ENCODE data around the gene TMEM260.

Gene TMEM260

GRCh38 chr14:56632195-56632594 lies 52.6 kb downstream of the TMEM260 start:
- in situ Hi-C loops (cut with HindIII; ENCODE audit: low pct_ligation_motif_present, low sequenced_read_pairs) = no loop called here
- no peak for TF ChIP-seq CTCF (IDR thresholded peaks at IDR 0.05; ENCODE audit: low read depth, low read length, missing control alignments)
- no peak for DNase-seq
- H3K4me3 ChIP-seq (ENCODE audit: low read depth, low read length) = no peak overlapping the region
- peaks cover 13% of the 10 kb centered on the region for H3K36me3 ChIP-seq (replicated peaks)
- H3K27ac ChIP-seq = no peak overlapping the region
- no peaks in the 10 kb centered on the region for H3K27me3 ChIP-seq (replicated peaks)

DNA sequence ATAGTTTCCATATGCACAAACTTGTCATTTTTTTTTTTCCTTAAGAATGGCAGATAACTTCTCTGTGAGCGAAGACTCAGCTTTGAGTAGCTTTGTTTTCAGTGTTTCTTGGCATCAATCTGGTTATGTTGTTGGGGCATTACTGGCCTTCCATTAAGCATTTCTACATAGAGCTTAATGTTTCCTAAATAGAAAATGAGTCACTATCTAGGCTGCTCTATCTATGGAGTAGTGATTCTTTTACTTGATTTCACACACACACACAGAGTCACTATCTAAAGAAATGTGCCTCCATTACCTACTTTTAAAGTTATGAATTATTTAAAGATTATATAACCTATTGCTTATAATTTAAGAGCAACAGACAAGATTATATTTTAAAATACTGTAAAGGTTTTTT lies 53.9 kb downstream of the TMEM260 start:
- Histone ChIP-seq H3K4me3 (ENCODE audit: low read depth, low read length) (no peak overlapping the region), H3K36me3 (replicated peaks) (peaks cover 16% of the 10 kb centered on the region), H3K27me3 (replicated peaks) (no peaks in the 10 kb centered on the region), H3K27ac (no peak overlapping the region)
- TF ChIP-seq CTCF (IDR thresholded peaks at IDR 0.05; ENCODE audit: low read depth, low read length, missing control alignments) = no peak
- no peak for DNase-seq
- in situ Hi-C loops (cut with HindIII; ENCODE audit: low pct_ligation_motif_present, low sequenced_read_pairs) = no loop called here

DNA sequence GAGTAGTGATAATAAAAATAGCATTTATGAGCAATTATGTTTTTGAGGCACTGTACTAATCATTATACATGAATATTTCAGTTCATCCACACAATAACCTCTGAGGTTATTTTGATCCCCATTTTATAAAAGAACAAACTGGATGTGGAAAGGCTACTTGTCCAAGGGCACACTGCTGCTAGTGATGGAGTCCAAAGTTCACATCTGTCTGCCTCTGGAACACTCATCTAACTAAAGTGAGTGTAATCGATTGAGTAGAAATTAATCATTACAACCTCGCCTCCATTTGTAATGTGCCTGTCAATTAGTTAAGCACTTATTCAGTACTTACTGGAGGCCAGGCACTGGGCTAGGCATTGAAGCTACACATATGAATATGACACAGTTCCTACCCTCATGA lies 55.4 kb downstream of the TMEM260 start:
- in situ Hi-C loops (cut with HindIII; ENCODE audit: low pct_ligation_motif_present, low sequenced_read_pairs) = no loop called here
- Histone ChIP-seq H3K4me3 (ENCODE audit: low read depth, low read length) (no peak overlapping the region), H3K36me3 (replicated peaks) (peaks cover 21% of the 10 kb centered on the region), H3K27ac (no peak overlapping the region), H3K27me3 (replicated peaks) (no peaks in the 10 kb centered on the region)
- no peak for DNase-seq
- no peak for TF ChIP-seq CTCF (IDR thresholded peaks at IDR 0.05; ENCODE audit: low read depth, low read length, missing control alignments)

- Histone ChIP-seq H3K36me3 (replicated peaks) (no peaks in the 10 kb centered on the region), H3K27ac (no peak overlapping the region), H3K27me3 (replicated peaks) (no peaks in the 10 kb centered on the region), H3K4me3 (ENCODE audit: low read depth, low read length) (no peak overlapping the region)
- no peak for TF ChIP-seq CTCF (IDR thresholded peaks at IDR 0.05; ENCODE audit: low read depth, low read length, missing control alignments)
- no peak for DNase-seq
- in situ Hi-C loops (cut with HindIII; ENCODE audit: low pct_ligation_motif_present, low sequenced_read_pairs) = no loop called here
Measured at GRCh38 chr14:56647493-56647892, 67.9 kb downstream of the TMEM260 start.

DNA sequence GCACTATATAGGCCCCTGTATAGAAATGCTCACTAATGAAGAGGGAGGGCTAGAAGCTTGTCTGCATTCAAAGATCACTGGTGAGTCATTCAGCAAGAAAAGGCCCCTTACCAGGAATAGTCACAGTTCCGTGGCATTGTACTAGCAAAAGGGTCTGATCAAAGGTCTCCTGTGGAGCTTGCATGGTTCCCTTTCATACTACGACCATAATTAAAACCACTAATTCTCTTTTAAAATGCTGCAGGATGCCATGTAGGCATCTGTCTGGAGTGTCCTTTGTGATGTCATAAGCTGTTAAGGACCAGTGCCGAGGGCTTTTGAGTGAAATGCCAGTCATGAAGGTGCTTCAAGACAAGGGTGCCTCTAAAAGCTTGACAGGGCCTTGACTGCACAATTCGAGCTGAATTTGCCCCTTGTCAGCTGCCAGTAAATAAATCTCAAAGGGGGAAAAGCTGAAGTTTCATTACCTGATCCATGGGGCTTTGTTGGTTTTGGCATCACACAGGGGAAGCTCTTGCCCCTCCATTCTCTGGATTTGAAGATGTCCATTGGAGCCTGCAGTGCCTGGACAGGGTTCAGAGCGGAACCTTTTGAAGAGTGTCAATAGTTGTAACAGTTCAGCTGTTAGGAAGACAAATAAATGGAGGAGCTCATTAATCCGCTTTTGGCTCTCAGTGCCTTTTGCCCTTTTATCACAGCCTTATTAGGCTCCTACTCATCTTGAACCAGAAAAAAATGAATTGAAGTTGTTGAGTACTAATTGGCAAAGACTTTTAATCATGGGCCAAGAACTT lies 69.1 kb downstream of the TMEM260 start:
- Histone ChIP-seq H3K27ac (no peak overlapping the region), H3K4me3 (ENCODE audit: low read depth, low read length) (no peak overlapping the region), H3K36me3 (replicated peaks) (no peaks in the 10 kb centered on the region), H3K27me3 (replicated peaks) (no peaks in the 10 kb centered on the region)
- no peak for TF ChIP-seq CTCF (IDR thresholded peaks at IDR 0.05; ENCODE audit: low read depth, low read length, missing control alignments)
- in situ Hi-C loops (cut with HindIII; ENCODE audit: low pct_ligation_motif_present, low sequenced_read_pairs) = no loop called here
- DNase-seq = no peak

DNA sequence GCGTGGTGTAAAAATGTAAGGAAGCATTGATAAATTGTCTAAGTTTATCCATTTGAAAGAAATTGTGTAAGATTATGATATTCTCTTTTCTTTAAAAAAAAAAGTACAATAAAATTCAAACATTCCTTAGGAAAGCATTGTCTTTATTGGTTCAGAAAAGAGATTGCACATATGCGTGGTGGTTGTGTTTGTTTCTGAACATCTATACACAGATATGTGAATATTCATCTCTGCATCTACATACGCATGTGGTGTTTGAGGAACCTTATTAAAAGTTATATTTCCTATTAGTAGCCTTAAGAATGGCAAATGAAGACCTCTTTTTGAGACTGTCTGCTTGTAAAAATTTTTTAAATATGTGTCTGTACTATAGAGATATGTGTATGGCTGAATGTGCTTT lies 69.8 kb downstream of the TMEM260 start:
- no peak for DNase-seq
- no peak for TF ChIP-seq CTCF (IDR thresholded peaks at IDR 0.05; ENCODE audit: low read depth, low read length, missing control alignments)
- no peak overlapping the region for H3K4me3 ChIP-seq (ENCODE audit: low read depth, low read length)
- no peak overlapping the region for H3K27ac ChIP-seq
- in situ Hi-C loops (cut with HindIII; ENCODE audit: low pct_ligation_motif_present, low sequenced_read_pairs) = no loop called here
- H3K27me3 ChIP-seq (replicated peaks) = no peaks in the 10 kb centered on the region
- no peaks in the 10 kb centered on the region for H3K36me3 ChIP-seq (replicated peaks)
